ENCODE data around the gene ADAMTS2. TPM values are rescaled to one million over a fixed set of nuclear protein-coding genes. Genes with fewer than 3 reads are reported as not detected.

ADAMTS2 gene
- total RNA-seq, 1 donor from 2014 or later: 18.8 TPM

GRCh38 chr5:179343021-179343718 is 2.1 kb downstream of the ADAMTS2 start:
- no peaks in the 10 kb centered on the region for H3K79me2 ChIP-seq (ENCODE audit: insufficient read depth, low read length)
- no peaks in the 10 kb centered on the region for H3K9me3 ChIP-seq (ENCODE audit: insufficient read depth, low read depth, low read length)
- H3K4me3 ChIP-seq (ENCODE audit: insufficient read depth, low read depth, low read length): no peak overlapping the region
- Mint-ChIP-seq H3K36me3 (ENCODE audit: low read depth, unreplicated experiment) (peaks cover 6% of the 10 kb centered on the region), H3K27ac (ENCODE audit: unreplicated experiment) (no peak overlapping the region), H3K4me3 (ENCODE audit: unreplicated experiment) (peak overlapping the region; percentile 85), H3K9me3 (ENCODE audit: unreplicated experiment) (peaks cover 7% of the 10 kb centered on the region), H3K27me3 (ENCODE audit: low read depth, unreplicated experiment) (peaks cover 64% of the 10 kb centered on the region), H3K4me1 (ENCODE audit: low read depth, unreplicated experiment) (peaks cover 12% of the 10 kb centered on the region)
- no peak overlapping the region for H3K27ac ChIP-seq (ENCODE audit: low read depth, low read length)
- no peaks in the 10 kb centered on the region for H3K36me3 ChIP-seq (ENCODE audit: insufficient read depth, low read length)
- DNase-seq (ENCODE audit: low read depth): no peak
- peaks cover 12% of the 10 kb centered on the region for H4K20me1 ChIP-seq (ENCODE audit: insufficient read depth, low read length)
- peak overlapping the region; percentile 86 for H3K4me2 ChIP-seq (ENCODE audit: low read length)
- H3K9ac ChIP-seq (ENCODE audit: low read length): peak overlapping the region; percentile 23
- H3K4me1 ChIP-seq (ENCODE audit: insufficient read depth, low read length): peaks cover 9% of the 10 kb centered on the region
- H2AFZ ChIP-seq (ENCODE audit: low read depth, low read length): peak overlapping the region; percentile 77
- H3K27me3 ChIP-seq (ENCODE audit: insufficient read depth, low read length): peaks cover 3% of the 10 kb centered on the region
- TF ChIP-seq EZH2 (IDR thresholded peaks at IDR 0.05; ENCODE audit: insufficient read depth, low read length) (no peak), CTCF (IDR thresholded peaks at IDR 0.05; ENCODE audit: insufficient read depth, low read depth, low read length) (no peak)
- FAIRE-seq: no peak

- H4K20me1 ChIP-seq (ENCODE audit: insufficient read depth, low read length): peaks cover 12% of the 10 kb centered on the region
- TF ChIP-seq CTCF (IDR thresholded peaks at IDR 0.05; ENCODE audit: insufficient read depth, low read depth, low read length): no peak
- TF ChIP-seq EZH2 (IDR thresholded peaks at IDR 0.05; ENCODE audit: insufficient read depth, low read length): no peak
- H3K4me2 ChIP-seq (ENCODE audit: low read length): peak overlapping the region; percentile 86
- H3K4me1 ChIP-seq (ENCODE audit: insufficient read depth, low read length): peaks cover 9% of the 10 kb centered on the region
- peaks cover 3% of the 10 kb centered on the region for H3K27me3 ChIP-seq (ENCODE audit: insufficient read depth, low read length)
- Mint-ChIP-seq H3K27ac (ENCODE audit: unreplicated experiment) (no peak overlapping the region), H3K27me3 (ENCODE audit: low read depth, unreplicated experiment) (peaks cover 61% of the 10 kb centered on the region), H3K36me3 (ENCODE audit: low read depth, unreplicated experiment) (peaks cover 6% of the 10 kb centered on the region), H3K4me3 (ENCODE audit: unreplicated experiment) (peak overlapping the region; percentile 85), H3K4me1 (ENCODE audit: low read depth, unreplicated experiment) (peaks cover 12% of the 10 kb centered on the region), H3K9me3 (ENCODE audit: unreplicated experiment) (peaks cover 3% of the 10 kb centered on the region)
- H3K27ac ChIP-seq (ENCODE audit: low read depth, low read length): no peak overlapping the region
- no peak overlapping the region for H3K9ac ChIP-seq (ENCODE audit: low read length)
- no peak for DNase-seq (ENCODE audit: low read depth)
- no peak overlapping the region for H2AFZ ChIP-seq (ENCODE audit: low read depth, low read length)
- no peak overlapping the region for H3K4me3 ChIP-seq (ENCODE audit: insufficient read depth, low read depth, low read length)
- no peaks in the 10 kb centered on the region for H3K36me3 ChIP-seq (ENCODE audit: insufficient read depth, low read length)
- FAIRE-seq: no peak
- H3K9me3 ChIP-seq (ENCODE audit: insufficient read depth, low read depth, low read length): no peaks in the 10 kb centered on the region
- no peaks in the 10 kb centered on the region for H3K79me2 ChIP-seq (ENCODE audit: insufficient read depth, low read length)
Observed at GRCh38 chr5:179342577-179342976, 2.7 kb downstream of the ADAMTS2 start.

- Mint-ChIP-seq H3K27me3 (ENCODE audit: low read depth, unreplicated experiment) (peaks cover 48% of the 10 kb centered on the region), H3K4me1 (ENCODE audit: low read depth, unreplicated experiment) (peaks cover 12% of the 10 kb centered on the region), H3K27ac (ENCODE audit: unreplicated experiment) (peak overlapping the region; percentile 34), H3K36me3 (ENCODE audit: low read depth, unreplicated experiment) (peaks cover 7% of the 10 kb centered on the region), H3K9me3 (ENCODE audit: unreplicated experiment) (peaks cover 2% of the 10 kb centered on the region), H3K4me3 (ENCODE audit: unreplicated experiment) (no peak overlapping the region)
- H4K20me1 ChIP-seq (ENCODE audit: insufficient read depth, low read length): peaks cover 12% of the 10 kb centered on the region
- no peak overlapping the region for H3K4me3 ChIP-seq (ENCODE audit: insufficient read depth, low read depth, low read length)
- H2AFZ ChIP-seq (ENCODE audit: low read depth, low read length): no peak overlapping the region
- peaks cover 3% of the 10 kb centered on the region for H3K4me1 ChIP-seq (ENCODE audit: insufficient read depth, low read length)
- H3K27ac ChIP-seq (ENCODE audit: low read depth, low read length): no peak overlapping the region
- FAIRE-seq (no peak), DNase-seq (ENCODE audit: low read depth) (no peak)
- TF ChIP-seq CTCF (IDR thresholded peaks at IDR 0.05; ENCODE audit: insufficient read depth, low read depth, low read length) (no peak), EZH2 (IDR thresholded peaks at IDR 0.05; ENCODE audit: insufficient read depth, low read length) (no peak)
- no peak overlapping the region for H3K4me2 ChIP-seq (ENCODE audit: low read length)
- no peaks in the 10 kb centered on the region for H3K9me3 ChIP-seq (ENCODE audit: insufficient read depth, low read depth, low read length)
- no peak overlapping the region for H3K9ac ChIP-seq (ENCODE audit: low read length)
- H3K79me2 ChIP-seq (ENCODE audit: insufficient read depth, low read length): no peaks in the 10 kb centered on the region
- H3K36me3 ChIP-seq (ENCODE audit: insufficient read depth, low read length): no peaks in the 10 kb centered on the region
- peaks cover 3% of the 10 kb centered on the region for H3K27me3 ChIP-seq (ENCODE audit: insufficient read depth, low read length)
Observed at GRCh38 chr5:179340465-179340864, 4.8 kb downstream of the ADAMTS2 start.

All from astrocyte (in vitro differentiated cells and primary cell).